A673 (cell line): ENCODE data around the gene KCNMA1. TPM values are rescaled to one million over a fixed set of nuclear protein-coding genes. Genes with fewer than 3 reads are reported as not detected.

Experiments
- BruUV-seq: library from RNA; stranded (reverse); fragments of 400-500 nt; replicated peaks from 2 replicates; lab custom pipeline; 2021; lab: Mats Ljungman, UMichigan
- CTCF ChIA-PET: fragments of 300-600 bp; sonication (Branson Sonifier 250); formaldehyde crosslinking; loops from one replicate; lab custom pipeline; 2022; ENCODE audit warnings: antibody characterized with exemption; lab: Charles Lee
- POLR2A ChIA-PET: fragments of 300-600 bp; sonication (Branson Sonifier 250); formaldehyde crosslinking; loops from one replicate; lab custom pipeline; 2022; ENCODE audit warnings: antibody characterized with exemption; ENCODE audit not compliant: low non-redundant PET; lab: Charles Lee
- DNase-seq: peaks from one replicate; pipeline ENCODE4 v3.0.0-alpha.2; 2015; ENCODE audit warnings: low spot score
- H3K27ac ChIP-seq: fragments of 200-600 bp; sonication (generic); 2 replicates; pipeline ENCODE4 v1.5.1; 2016; ENCODE audit warnings: mixed run types, low read depth, mild to moderate bottlenecking, mixed read lengths, antibody characterized with exemption, low read length; ENCODE audit not compliant: poor library complexity, severe bottlenecking
- H3K27me3 ChIP-seq: fragments of 200-600 bp; sonication (generic); replicated peaks from 2 replicates; pipeline ENCODE4 v1.6.1; 2017; ENCODE audit warnings: mixed run types, low read depth, mild to moderate bottlenecking, mixed read lengths, antibody characterized with exemption, low read length; ENCODE audit not compliant: insufficient read depth, poor library complexity
- H3K36me3 ChIP-seq: fragments of 200-600 bp; sonication (generic); 2 replicates; pipeline ENCODE4 v1.6.1; 2016; ENCODE audit warnings: mixed run types, mild to moderate bottlenecking, mixed read lengths, antibody characterized with exemption, low read length; ENCODE audit not compliant: insufficient read depth, poor library complexity, severe bottlenecking
- H3K4me1 ChIP-seq: fragments of 200-600 bp; sonication (generic); 2 replicates; pipeline ENCODE4 v1.6.1; 2017; ENCODE audit warnings: mixed run types, mild to moderate bottlenecking, mixed read lengths, antibody characterized with exemption, low read length; ENCODE audit not compliant: insufficient read depth, poor library complexity, severe bottlenecking
- H3K4me3 ChIP-seq: fragments of 200-600 bp; sonication (generic); 2 replicates; pipeline ENCODE4 v1.5.1; 2016; ENCODE audit warnings: low read depth, mixed run types, mild to moderate bottlenecking, mixed read lengths, low read length; ENCODE audit not compliant: poor library complexity, severe bottlenecking
- H3K9me3 ChIP-seq: fragments of 200-600 bp; sonication (generic); 2 replicates; pipeline ENCODE4 v1.6.1; 2016; ENCODE audit warnings: mixed run types, low read depth, mild to moderate bottlenecking, mixed read lengths, antibody characterized with exemption, low read length; ENCODE audit not compliant: poor library complexity, severe bottlenecking
- EZH2 ChIP-seq: fragments of 200-600 bp; sonication (generic); IDR thresholded peaks from 2 replicates; pipeline ENCODE4 v1.6.1; 2017; ENCODE audit warnings: borderline replicate concordance, low read depth, mild to moderate bottlenecking, mixed read lengths, antibody characterized with exemption, low read length; ENCODE audit not compliant: poor library complexity, severe bottlenecking
- intact Hi-C: fragments of 100-400 bp; cut with micrococcal nuclease; formaldehyde crosslinking; loops from one replicate; pipeline ENCODE4 v1.10.0; 2022; ENCODE audit not compliant: unreplicated experiment
- total RNA-seq: library from RNA; stranded (reverse); gene quantifications from 2 replicates; pipeline ENCODE4 v1.2.3, GENCODE V29; 2021
- TF ChIP-seq, protein P1 (sequence below): fragments of 300-800, 200-600 bp; sonication (generic); conservative IDR thresholded peaks from 2 replicates; pipeline ENCODE4 v1.5.1; 2017; ENCODE audit warnings: low read depth, mild to moderate bottlenecking, antibody characterized with exemption, low read length, moderate library complexity, mixed read lengths

KCNMA1 gene
- total RNA-seq, 1 experiment from 2014 or later: 0.84 TPM

DNA sequence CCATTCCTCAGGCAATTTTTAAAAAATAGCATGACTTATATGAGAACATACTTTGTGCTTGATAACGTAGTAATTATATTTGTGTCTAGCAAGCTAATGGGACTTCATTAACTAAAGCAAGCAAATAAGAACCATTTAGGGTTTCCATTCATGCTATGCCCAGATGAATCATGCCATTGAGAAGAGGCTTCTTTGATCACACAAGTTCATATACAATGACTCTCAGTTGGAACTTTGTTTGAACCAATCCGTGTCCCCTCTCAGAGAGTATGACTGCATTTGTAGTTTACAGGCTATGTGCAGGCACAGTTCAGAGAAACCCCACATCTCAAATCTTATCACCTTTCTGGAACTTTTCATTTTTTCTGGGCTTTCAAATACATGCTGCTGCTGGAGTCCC lies 614.2 kb downstream of the KCNMA1 start:
- Histone ChIP-seq H3K27me3 (no peaks in the 10 kb centered on the region), H3K27ac (no peak overlapping the region), H3K9me3 (no peaks in the 10 kb centered on the region), H3K36me3 (no peaks in the 10 kb centered on the region), H3K4me3 (no peak overlapping the region), H3K4me1 (no peaks in the 10 kb centered on the region)
- ChIA-PET POLR2A (no interaction called here), CTCF (no interaction called here)
- no peak for TF ChIP-seq EZH2
- TF ChIP-seq, protein P1, sequence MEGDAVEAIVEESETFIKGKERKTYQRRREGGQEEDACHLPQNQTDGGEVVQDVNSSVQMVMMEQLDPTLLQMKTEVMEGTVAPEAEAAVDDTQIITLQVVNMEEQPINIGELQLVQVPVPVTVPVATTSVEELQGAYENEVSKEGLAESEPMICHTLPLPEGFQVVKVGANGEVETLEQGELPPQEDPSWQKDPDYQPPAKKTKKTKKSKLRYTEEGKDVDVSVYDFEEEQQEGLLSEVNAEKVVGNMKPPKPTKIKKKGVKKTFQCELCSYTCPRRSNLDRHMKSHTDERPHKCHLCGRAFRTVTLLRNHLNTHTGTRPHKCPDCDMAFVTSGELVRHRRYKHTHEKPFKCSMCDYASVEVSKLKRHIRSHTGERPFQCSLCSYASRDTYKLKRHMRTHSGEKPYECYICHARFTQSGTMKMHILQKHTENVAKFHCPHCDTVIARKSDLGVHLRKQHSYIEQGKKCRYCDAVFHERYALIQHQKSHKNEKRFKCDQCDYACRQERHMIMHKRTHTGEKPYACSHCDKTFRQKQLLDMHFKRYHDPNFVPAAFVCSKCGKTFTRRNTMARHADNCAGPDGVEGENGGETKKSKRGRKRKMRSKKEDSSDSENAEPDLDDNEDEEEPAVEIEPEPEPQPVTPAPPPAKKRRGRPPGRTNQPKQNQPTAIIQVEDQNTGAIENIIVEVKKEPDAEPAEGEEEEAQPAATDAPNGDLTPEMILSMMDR: no peak
- DNase-seq: no peak
- intact Hi-C loops: no loop called here
- no TSS peak for BruUV-seq

DNA sequence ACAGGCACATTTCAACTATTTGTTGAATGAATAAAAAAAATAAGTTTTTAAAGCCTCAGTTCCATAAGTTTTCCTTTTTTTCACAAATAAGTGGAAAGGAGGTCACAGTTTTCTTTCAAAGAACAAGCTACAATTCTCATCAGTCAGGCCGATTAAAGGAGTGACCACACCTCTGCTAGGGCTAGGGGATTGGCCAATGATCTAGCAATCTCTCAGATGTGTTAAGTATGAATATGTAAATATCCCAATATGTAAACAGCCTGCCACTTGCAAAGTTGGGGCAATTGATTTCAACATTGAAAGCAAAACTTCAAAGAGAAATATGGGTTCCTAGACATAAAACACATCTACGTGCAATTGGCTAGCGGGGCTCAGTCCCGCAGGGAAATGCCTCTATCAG lies 614.9 kb downstream of the KCNMA1 start:
- intact Hi-C loops: no loop called here
- H3K27ac ChIP-seq: no peak overlapping the region

DNA sequence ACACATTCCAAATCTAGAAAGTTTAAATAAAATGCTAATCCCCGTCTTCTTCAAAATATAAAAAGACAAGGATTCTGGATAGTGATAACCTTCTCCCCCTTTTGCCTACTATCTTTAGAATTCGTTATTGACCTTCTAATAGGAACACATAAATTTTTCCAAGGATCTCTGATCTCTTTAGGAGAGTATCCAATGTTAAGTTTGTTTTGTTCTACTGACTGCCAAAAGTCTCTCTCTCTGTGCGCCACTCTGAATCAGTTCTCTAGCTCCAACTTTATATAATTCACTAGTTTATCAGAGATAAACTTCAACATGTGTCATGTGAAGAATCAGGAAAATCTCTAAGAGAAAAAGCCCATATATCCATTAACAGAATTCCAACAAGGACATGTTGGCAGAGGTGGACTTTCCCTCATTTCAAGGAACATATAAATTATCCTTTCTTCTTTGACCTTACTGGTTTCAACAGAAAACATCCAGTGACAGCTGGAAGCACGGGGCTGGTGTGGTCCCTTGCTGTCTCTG lies 615.6 kb downstream of the KCNMA1 start:
- Histone ChIP-seq H3K27me3 (no peaks in the 10 kb centered on the region), H3K27ac (no peak overlapping the region), H3K4me1 (no peaks in the 10 kb centered on the region), H3K9me3 (no peaks in the 10 kb centered on the region), H3K36me3 (no peaks in the 10 kb centered on the region), H3K4me3 (no peak overlapping the region)
- TF ChIP-seq, protein P1: no peak
- TF ChIP-seq EZH2: no peak
- BruUV-seq: no TSS peak
- intact Hi-C loops: no loop called here
- POLR2A ChIA-PET: no interaction called here
- DNase-seq: no peak
- CTCF ChIA-PET: no interaction called here

More for the DNA sequence above, 614.9 kb downstream of the KCNMA1 start:
- Histone ChIP-seq H3K27me3 (no peaks in the 10 kb centered on the region), H3K36me3 (no peaks in the 10 kb centered on the region), H3K4me3 (no peak overlapping the region), H3K9me3 (no peaks in the 10 kb centered on the region), H3K4me1 (no peaks in the 10 kb centered on the region)
- TF ChIP-seq, protein P1: no peak
- TF ChIP-seq EZH2: no peak
- ChIA-PET CTCF (no interaction called here), POLR2A (no interaction called here)
- no peak for DNase-seq
- no TSS peak for BruUV-seq
